ENCODE data around the gene TMEM184B. TPM values are rescaled to one million over a fixed set of nuclear protein-coding genes. Genes with fewer than 3 reads are reported as not detected.

TMEM184B gene
- total RNA-seq, 1 donor from 2014 or later, result 42.6 TPM

- Histone ChIP-seq H3K36me3 (ENCODE audit: control insufficient read depth, insufficient read depth, low read length) (peaks cover 2% of the 10 kb centered on the region), H3K27me3 (ENCODE audit: control insufficient read depth, insufficient read depth, low read length) (no peaks in the 10 kb centered on the region), H3K4me3 (ENCODE audit: low read depth, low read length) (no peak overlapping the region)
- TF ChIP-seq CTCF (IDR thresholded peaks at IDR 0.05; ENCODE audit: insufficient read depth, low read length, poor library complexity, severe bottlenecking), result no peak
- no peak for DNase-seq (ENCODE audit: low read depth)
Observed at GRCh38 chr22:38255697-38256096, 17.1 kb downstream of the TMEM184B start.

GRCh38 chr22:38251341-38251692 lies 21.5 kb downstream of the TMEM184B start:
- no peak for TF ChIP-seq CTCF (IDR thresholded peaks at IDR 0.05; ENCODE audit: insufficient read depth, low read length, poor library complexity, severe bottlenecking)
- Histone ChIP-seq H3K4me3 (ENCODE audit: low read depth, low read length) (no peak overlapping the region), H3K27me3 (ENCODE audit: control insufficient read depth, insufficient read depth, low read length) (no peaks in the 10 kb centered on the region), H3K36me3 (ENCODE audit: control insufficient read depth, insufficient read depth, low read length) (peaks cover 2% of the 10 kb centered on the region)
- DNase-seq (ENCODE audit: low read depth), result no peak

GRCh38 chr22:38250643-38251340 lies 22.0 kb downstream of the TMEM184B start:
- Histone ChIP-seq H3K36me3 (ENCODE audit: control insufficient read depth, insufficient read depth, low read length) (peaks cover 2% of the 10 kb centered on the region), H3K27me3 (ENCODE audit: control insufficient read depth, insufficient read depth, low read length) (no peaks in the 10 kb centered on the region), H3K4me3 (ENCODE audit: low read depth, low read length) (no peak overlapping the region)
- TF ChIP-seq CTCF (IDR thresholded peaks at IDR 0.05; ENCODE audit: insufficient read depth, low read length, poor library complexity, severe bottlenecking), result no peak
- DNase-seq (ENCODE audit: low read depth), result no peak

- DNase-seq (ENCODE audit: low read depth), result no peak
- Histone ChIP-seq H3K27me3 (ENCODE audit: control insufficient read depth, insufficient read depth, low read length) (no peaks in the 10 kb centered on the region), H3K4me3 (ENCODE audit: low read depth, low read length) (no peak overlapping the region), H3K36me3 (ENCODE audit: control insufficient read depth, insufficient read depth, low read length) (peaks cover 2% of the 10 kb centered on the region)
- no peak for TF ChIP-seq CTCF (IDR thresholded peaks at IDR 0.05; ENCODE audit: insufficient read depth, low read length, poor library complexity, severe bottlenecking)
Observed at GRCh38 chr22:38249803-38250642, 22.8 kb downstream of the TMEM184B start.

- Histone ChIP-seq H3K36me3 (ENCODE audit: control insufficient read depth, insufficient read depth, low read length) (peaks cover 2% of the 10 kb centered on the region), H3K27me3 (ENCODE audit: control insufficient read depth, insufficient read depth, low read length) (no peaks in the 10 kb centered on the region), H3K4me3 (ENCODE audit: low read depth, low read length) (no peak overlapping the region)
- DNase-seq (ENCODE audit: low read depth), result no peak
- no peak for TF ChIP-seq CTCF (IDR thresholded peaks at IDR 0.05; ENCODE audit: insufficient read depth, low read length, poor library complexity, severe bottlenecking)
Observed at GRCh38 chr22:38249301-38249700, 23.5 kb downstream of the TMEM184B start.
